H1 (cell line): ENCODE data around the gene RPL12. TPM values are rescaled to one million over a fixed set of nuclear protein-coding genes. Genes with fewer than 3 reads are reported as not detected.

Experiments used
- CTCF ChIA-PET: fragments of 300-600 bp; sonication (Branson Sonifier 250); formaldehyde crosslinking; loops from one replicate; lab custom pipeline; 2021; ENCODE audit not compliant: partially characterized antibody; lab: Charles Lee
- POLR2A ChIA-PET: fragments of 300-600 bp; sonication (Branson Sonifier 250); formaldehyde crosslinking; loops from one replicate; lab custom pipeline; 2021; ENCODE audit warnings: inconsistent platforms; ENCODE audit not compliant: partially characterized antibody; lab: Charles Lee
- DNase-seq, 2 experiments: peaks; one replicate each; pipeline versions ENCODE4 v3.0.0 to v3.0.0-alpha.2; 2010 to 2022; ENCODE audit warnings: low spot score in 2 of 2, low read depth in 1 of 2, mixed read lengths in 1 of 2
- FAIRE-seq: peaks from 2 replicates; lab custom pipeline; 2011; peaks lifted over from hg19 to GRCh38; lab: Jason Lieb, UNC
- H2AFZ ChIP-seq: 2 replicates; pipeline ENCODE4 v1.8.1; 2012; ENCODE audit warnings: low read length, inconsistent platforms
- H2AK5ac ChIP-seq: 2 replicates; pipeline ENCODE4 v1.6.1; 2013; ENCODE audit warnings: low read depth, low read length
- H2BK120ac ChIP-seq: replicated peaks from 2 replicates; pipeline ENCODE3; 2013; ENCODE audit warnings: low read depth, low read length, inconsistent platforms
- H2BK12ac ChIP-seq: 2 replicates; pipeline ENCODE4 v1.6.1; 2013; ENCODE audit warnings: low read depth, low read length
- H2BK15ac ChIP-seq: 2 replicates; pipeline ENCODE4 v1.6.1; 2013; ENCODE audit warnings: low read length
- H2BK20ac ChIP-seq: 2 replicates; pipeline ENCODE4 v1.6.1; 2013; ENCODE audit warnings: low read length
- H2BK5ac ChIP-seq: 2 replicates; pipeline ENCODE4 v1.6.1; 2013; ENCODE audit warnings: low read depth, low read length
- H3K14ac ChIP-seq: 2 replicates; pipeline ENCODE4 v1.6.1; 2013; ENCODE audit warnings: inconsistent platforms; ENCODE audit not compliant: insufficient read length
- H3K18ac ChIP-seq: 2 replicates; pipeline ENCODE4 v1.6.1; 2013; ENCODE audit warnings: low read length; ENCODE audit errors: extremely low read depth
- H3K23ac ChIP-seq: 2 replicates; pipeline ENCODE4 v1.6.1; 2013; ENCODE audit warnings: inconsistent platforms; ENCODE audit not compliant: insufficient read length
- H3K23me2 ChIP-seq: 2 replicates; pipeline ENCODE4 v1.6.1; 2013; ENCODE audit warnings: low read depth, low read length
- H3K27ac ChIP-seq: 2 replicates; pipeline ENCODE4 v1.6.1; 2011; ENCODE audit warnings: low read depth, low read length, inconsistent platforms
- H3K27me3 ChIP-seq, 4 experiments: replicated peaks in 1 of 4; 1 replicate in 1 of 4; 2 replicates in 3 of 4; pipeline versions ENCODE4 v1.6.1 to v1.8.1; 2011 to 2013; ENCODE audit warnings: low read length in 3 of 4, mild to moderate bottlenecking in 3 of 4, inconsistent platforms in 2 of 4, mixed read lengths in 2 of 4, moderate library complexity in 1 of 4; ENCODE audit not compliant: control insufficient read depth in 3 of 4, insufficient read depth in 3 of 4; ENCODE audit errors: extremely low read depth in 1 of 4
- H3K36me3 ChIP-seq, 4 experiments: 2 replicates each; pipeline versions ENCODE4 v1.6.1 to v1.8.1; 2011 to 2013; ENCODE audit warnings: mild to moderate bottlenecking in 4 of 4, low read length in 3 of 4, moderate library complexity in 2 of 4, control low read depth in 1 of 4, inconsistent platforms in 1 of 4; ENCODE audit not compliant: insufficient read depth in 4 of 4, control insufficient read depth in 2 of 4
- H3K4ac ChIP-seq: replicated peaks from 2 replicates; pipeline ENCODE3; 2013; ENCODE audit warnings: low read length, low read depth, mixed read lengths, inconsistent platforms; ENCODE audit not compliant: insufficient read length
- H3K4me1 ChIP-seq, 4 experiments: replicated peaks in 1 of 4; 1 replicate in 1 of 4; 2 replicates in 3 of 4; pipeline versions ENCODE4 v1.6.1 to v1.8.1; 2011 to 2013; ENCODE audit warnings: low read length in 3 of 4, inconsistent platforms in 2 of 4, mixed read lengths in 1 of 4; ENCODE audit not compliant: insufficient read depth in 4 of 4, control insufficient read depth in 3 of 4
- H3K4me2 ChIP-seq, 2 experiments: 2 replicates each; pipeline versions ENCODE4 v1.6.1 to v1.8.1; 2011 to 2013; ENCODE audit warnings: low read depth in 2 of 2, low read length in 2 of 2, control low read depth in 1 of 2, inconsistent platforms in 1 of 2, mild to moderate bottlenecking in 1 of 2; ENCODE audit not compliant: insufficient read depth in 1 of 2
- H3K4me3 ChIP-seq, 4 experiments: fragments of 200-600, 300-600 bp in 1 of 4; sonication (generic), shearing (Covaris generic), sonication (Bioruptor Twin) in 1 of 4; 2 replicates each; pipeline versions ENCODE4 v1.5.1 to v1.8.1; 2011 to 2016; ENCODE audit warnings: low read length in 4 of 4, low read depth in 3 of 4, control low read depth in 2 of 4, inconsistent platforms in 2 of 4, mild to moderate bottlenecking in 2 of 4, mixed read lengths in 1 of 4, moderate library complexity in 1 of 4; ENCODE audit not compliant: insufficient read depth in 2 of 4; ENCODE audit errors: extremely low read depth in 1 of 4
- H3K56ac ChIP-seq: replicated peaks from 2 replicates; pipeline ENCODE3; 2013; ENCODE audit warnings: low read depth, mild to moderate bottlenecking, mixed read lengths, low read length, inconsistent platforms; ENCODE audit not compliant: insufficient read length
- H3K79me1 ChIP-seq: 2 replicates; pipeline ENCODE4 v1.6.1; 2013; ENCODE audit warnings: low read depth, low read length, control low read depth
- H3K79me2 ChIP-seq, 2 experiments: 2 replicates each; pipeline versions ENCODE4 v1.6.1 to v1.8.1; 2012 to 2013; ENCODE audit warnings: low read length in 2 of 2, mild to moderate bottlenecking in 2 of 2, inconsistent platforms in 1 of 2; ENCODE audit not compliant: insufficient read depth in 2 of 2, control insufficient read depth in 1 of 2
- H3K9ac ChIP-seq, 4 experiments: replicated peaks in 1 of 4; 1 replicate in 1 of 4; 2 replicates in 3 of 4; pipeline versions ENCODE4 v1.6.1 to v1.8.1; 2011 to 2013; ENCODE audit warnings: low read depth in 3 of 4, low read length in 3 of 4, control low read depth in 2 of 4, mild to moderate bottlenecking in 2 of 4, moderate library complexity in 2 of 4, inconsistent platforms in 1 of 4; ENCODE audit errors: extremely low read depth in 1 of 4
- H3K9me3 ChIP-seq, 2 experiments: 2 replicates each; pipeline versions ENCODE4 v1.6.1 to v1.8.1; 2012 to 2013; ENCODE audit warnings: mild to moderate bottlenecking in 2 of 2, moderate library complexity in 2 of 2, control low read depth in 1 of 2, inconsistent platforms in 1 of 2, low read depth in 1 of 2, low read length in 1 of 2, mixed read lengths in 1 of 2; ENCODE audit not compliant: insufficient read depth in 2 of 2
- H4K20me1 ChIP-seq, 2 experiments: replicated peaks in 1 of 2; 2 replicates each; pipeline versions ENCODE3 to v1.8.1; 2011 to 2013; ENCODE audit warnings: inconsistent platforms in 2 of 2, low read length in 2 of 2, mild to moderate bottlenecking in 1 of 2; ENCODE audit not compliant: insufficient read depth in 2 of 2, control insufficient read depth in 1 of 2
- H4K5ac ChIP-seq: 2 replicates; pipeline ENCODE4 v1.6.1; 2013; ENCODE audit warnings: low read length, low read depth, mixed read lengths, inconsistent platforms; ENCODE audit not compliant: insufficient read length
- H4K8ac ChIP-seq: 2 replicates; pipeline ENCODE4 v1.8.0; 2013; ENCODE audit warnings: mild to moderate bottlenecking, moderate library complexity, low read length, inconsistent platforms; ENCODE audit not compliant: insufficient read depth; ENCODE audit errors: extremely low read depth
- H4K91ac ChIP-seq: replicated peaks from 2 replicates; pipeline ENCODE3; 2013; ENCODE audit warnings: low read length, mixed read lengths, inconsistent platforms; ENCODE audit not compliant: insufficient read length
- ASH2L ChIP-seq: fragments of 200-600, 300-600 bp; sonication (generic); IDR thresholded peaks from one replicate; pipeline ENCODE4 v1.7.1; 2017; ENCODE audit warnings: low read length
- ATF3 ChIP-seq: IDR thresholded peaks from 2 replicates; pipeline ENCODE4 v1.6.1; 2011; ENCODE audit warnings: low read depth, mild to moderate bottlenecking, low read length; ENCODE audit not compliant: insufficient read depth
- CBX5 ChIP-seq: fragments of 300-800, 300-1000 bp; sonication (generic); IDR thresholded peaks from 2 replicates; pipeline ENCODE4 v1.7.1; 2016; ENCODE audit warnings: antibody characterized with exemption, low read length, low read depth
- EZH2 ChIP-seq: fragments of 200-600 bp; sonication (generic); IDR thresholded peaks from 2 replicates; pipeline ENCODE4 v1.7.1; 2012; ENCODE audit warnings: low read depth, mild to moderate bottlenecking, moderate library complexity, low read length, inconsistent platforms; ENCODE audit not compliant: severe bottlenecking
- HDAC6 ChIP-seq: IDR thresholded peaks from one replicate; pipeline ENCODE4 v1.7.1; 2012; ENCODE audit warnings: low read depth, mild to moderate bottlenecking, inconsistent platforms, low read length, moderate library complexity
- JUND ChIP-seq: IDR thresholded peaks from 2 replicates; pipeline ENCODE4 v1.6.1; 2011; ENCODE audit warnings: mild to moderate bottlenecking, improper control_type of control experiment, low read length
- KDM5A ChIP-seq: fragments of 200-600 bp; IDR thresholded peaks from 2 replicates; pipeline ENCODE4 v1.7.1; 2012; ENCODE audit warnings: mild to moderate bottlenecking, low read length, inconsistent platforms, mixed read lengths
- PHF8 ChIP-seq: fragments of 200-600 bp; sonication (generic); conservative IDR thresholded peaks from 2 replicates; pipeline ENCODE4 v1.7.1; 2012; ENCODE audit warnings: low read depth, mild to moderate bottlenecking, inconsistent platforms, low read length, moderate library complexity
- RFX5 ChIP-seq: IDR thresholded peaks from 2 replicates; pipeline ENCODE4 v1.6.1; 2011; ENCODE audit warnings: low read depth, low read length, improper control_type of control experiment, borderline replicate concordance
- SP4 ChIP-seq: IDR thresholded peaks from 2 replicates; pipeline ENCODE4 v1.6.1; 2012; ENCODE audit warnings: low read length, inconsistent platforms
- WGBS, 2 experiments: shearing (Covaris generic) in 1 of 2; methylation state at CpG; one replicate each; pipeline versions ENCODE4 v1.1.6 to v1.1.7; 2013 to 2015; ENCODE audit warnings: low lambda C conversion rate in 2 of 2, mixed read lengths in 2 of 2, inconsistent platforms in 1 of 2, low coverage in 1 of 2, missing lambda C conversion rate in 1 of 2; ENCODE audit not compliant: insufficient replicate concordance in 2 of 2, insufficient coverage in 1 of 2, insufficient read length in 1 of 2; ENCODE audit errors: extremely low coverage in 1 of 2, missing lambda C conversion rate in 1 of 2; 5-methylcytosine and 5-hydroxymethylcytosine counted together
- polyA plus RNA-seq, 7 experiments: library from polyadenylated mRNA; depleted of rRNA in 3 of 7; stranded (reverse) in 5 of 7; unstranded in 2 of 7; fragments of >200 nt in 5 of 7; fragments of 200-250 nt in 2 of 7; gene quantifications; 1 replicate in 5 of 7; 2 replicates in 1 of 7; 4 replicates in 1 of 7; pipeline versions ENCODE4 v1.2.1 to v1.2.3, GENCODE V29; 2011 to 2013; ENCODE audit warnings: missing spikeins in 2 of 7, mixed read lengths in 2 of 7
- total RNA-seq: library from RNA; stranded (reverse); fragmentation: NEBNext Ultra II Directional; extraction: Animal tissue kit (Norgen Biotek cat#: 25700); gene quantifications from 2 replicates; pipeline ENCODE4 v1.2.1, GENCODE V29; 2021

RPL12 gene
- total and polyA plus RNA-seq, 2 of the 8 experiments (the other 6 are each of a cell fraction or from before 2014, with no cell fraction given): 1,993 to 4,892 TPM

- DNase-seq: no peak
- Histone ChIP-seq H3K27me3 (no peaks in the 10 kb centered on the region), H2AK5ac (no peak overlapping the region), H3K9ac (no peak overlapping the region), H3K14ac (no peak overlapping the region), H4K8ac (no peak overlapping the region), H3K4me2 (no peak overlapping the region), H3K18ac (no peak overlapping the region), H2BK20ac (no peak overlapping the region), H3K36me3 (peaks cover 2 to 13% (median 6%) of the 10 kb centered on the region in 4 experiments; a peak in 5 of 8 replicates), H4K20me1 (peaks cover 0 to 9% of the 10 kb centered on the region in 2 experiments), H3K23ac (no peak overlapping the region), H4K91ac (no peak overlapping the region), H4K5ac (no peak overlapping the region), H3K9me3 (no peaks in the 10 kb centered on the region), H2BK120ac (no peak overlapping the region), H3K4me1 (no peaks in the 10 kb centered on the region), H2BK12ac (no peak overlapping the region), H3K27ac (no peak overlapping the region), H3K79me2 (no peaks in the 10 kb centered on the region), H2AFZ (no peak overlapping the region), H2BK5ac (0 out of 2 replicates have a peak overlapping the region, but pooled peaks have one; percentile 24), H2BK15ac (no peak overlapping the region), H3K4ac (no peak overlapping the region), H3K4me3 (no peak overlapping the region), H3K79me1 (no peaks in the 10 kb centered on the region)
- POLR2A ChIA-PET: interaction anchor here (0.9 to 2.0 kb wide), 4 partner anchors 10 to 44 kb away, joined by 3 to 8 read pairs (median 6); partner anchors contain the start of genes LRSAM1, RPL12 and SLC2A8
- WGBS, 2 experiments: 87% methylated on average over 13 of the region's 13 CpGs; no CpG with 5 or more reads in 1 of the 2 experiments
- FAIRE-seq: no peak
- CTCF ChIA-PET: interaction anchor here (1.0 to 2.9 kb wide), 8 partner anchors 10 to 212 kb away, joined by 3 to 10 read pairs (median 4); partner anchors contain the start of gene SLC2A8
- no peak for TF ChIP-seq ASH2L
- no peak for TF ChIP-seq KDM5A
- no peak for TF ChIP-seq ATF3
- no peak for TF ChIP-seq CBX5
- TF ChIP-seq JUND: no peak
- no peak for TF ChIP-seq EZH2
- TF ChIP-seq PHF8: no peak
- TF ChIP-seq RFX5: no peak
- no peak for TF ChIP-seq HDAC6
- TF ChIP-seq SP4: no peak
- TF ChIP-seq, all 59 proteins: peak for 0
- no peak overlapping the region for H3K56ac ChIP-seq
- H3K23me2 ChIP-seq: no peaks in the 10 kb centered on the region
These were observed 44.3 kb downstream of the RPL12 start for GRCh38 chr9:127406799-127407491.
